Glomerular visceral epithelial cell (primary cell): ENCODE measurements around the gene TNFRSF13B.
"Not testable (repeated sequence)": the region's sequence is repeated elsewhere in the genome, so short reads cannot be mapped to it uniquely, and the experiment has no call there.

Source experiments
- DNase-seq: peaks from one replicate; pipeline ENCODE4 v3.0.0-alpha.2; 2016; ENCODE audit errors: extremely low spot score

The TNFRSF13B gene

DNA sequence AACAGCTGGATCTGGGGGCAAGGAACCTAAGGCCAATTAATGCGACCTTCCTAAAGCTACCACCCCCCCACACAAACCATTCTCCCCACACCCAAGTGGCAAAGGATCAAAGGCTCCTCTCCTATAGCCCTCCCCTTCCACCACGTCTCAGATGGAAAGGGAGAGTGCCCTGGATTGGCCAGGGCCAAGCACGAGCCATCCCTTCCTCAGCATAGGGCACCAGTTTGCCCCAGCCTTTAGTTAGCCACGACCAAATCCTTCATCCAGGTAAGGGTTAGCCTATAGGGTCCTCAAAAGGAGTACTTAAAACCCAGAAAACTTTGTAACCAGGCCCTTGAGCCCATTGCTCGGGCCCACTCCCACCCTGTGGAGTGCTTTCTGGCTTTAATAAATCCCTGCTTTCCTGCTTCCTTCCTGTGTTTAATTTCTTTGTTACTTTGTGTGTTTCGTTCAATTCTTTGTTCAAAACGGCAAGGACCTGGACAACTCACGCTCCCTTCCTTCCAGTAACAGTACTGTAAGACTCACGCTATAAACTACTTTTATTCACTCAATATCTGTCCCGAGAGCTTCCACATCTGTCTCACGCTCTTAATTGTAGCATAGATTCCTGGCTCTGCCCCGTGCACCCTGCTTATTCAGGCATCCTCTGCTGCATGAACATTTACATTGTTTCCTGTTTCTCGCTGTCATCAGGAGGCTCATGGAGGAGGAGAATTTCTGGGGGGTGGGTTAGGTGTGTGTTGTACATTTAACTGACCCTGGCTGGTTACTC lies 62.3 kb downstream of the TNFRSF13B start:
- DNase-seq, result no peak

DNA sequence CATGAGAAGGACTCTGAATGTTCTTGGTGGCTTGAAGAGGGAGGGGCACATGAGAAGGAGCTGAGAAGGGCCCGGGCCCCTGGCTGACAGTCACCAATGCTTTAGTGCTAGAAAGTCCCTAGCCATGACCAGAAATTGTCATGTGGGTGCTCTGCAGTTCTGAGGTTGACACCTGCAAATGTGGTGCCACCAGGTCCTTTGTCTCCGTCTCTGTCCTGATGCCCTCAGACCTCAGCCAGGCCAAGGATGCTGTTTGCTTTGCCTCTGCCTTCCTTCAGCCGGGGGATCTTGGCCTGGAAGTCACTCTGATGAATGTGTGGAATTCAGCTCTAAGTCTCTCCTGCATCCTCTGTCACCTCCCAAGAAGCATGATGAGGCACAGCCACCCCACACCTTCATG lies 63.6 kb downstream of the TNFRSF13B start:
- DNase-seq, result no peak

DNA sequence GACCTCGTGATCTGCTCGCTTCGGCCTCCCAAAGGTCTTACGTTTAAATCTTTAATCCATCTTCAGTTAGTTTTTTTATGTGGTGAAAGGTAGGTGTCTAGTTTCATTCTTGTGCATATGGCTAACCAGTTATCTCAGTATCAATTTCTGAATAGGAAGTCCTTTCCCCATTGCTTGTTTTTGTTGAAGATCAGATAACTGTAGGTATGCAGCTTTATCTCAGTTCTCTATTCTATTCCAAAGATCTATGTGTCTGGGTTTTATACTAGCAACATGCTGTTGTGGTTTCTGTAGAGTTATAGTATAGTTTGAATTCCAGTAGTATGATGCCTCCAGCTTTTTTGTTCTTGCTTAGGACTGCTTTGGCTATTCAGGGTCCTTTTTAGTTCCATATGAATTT lies 65.2 kb downstream of the TNFRSF13B start:
- no peak for DNase-seq

DNA sequence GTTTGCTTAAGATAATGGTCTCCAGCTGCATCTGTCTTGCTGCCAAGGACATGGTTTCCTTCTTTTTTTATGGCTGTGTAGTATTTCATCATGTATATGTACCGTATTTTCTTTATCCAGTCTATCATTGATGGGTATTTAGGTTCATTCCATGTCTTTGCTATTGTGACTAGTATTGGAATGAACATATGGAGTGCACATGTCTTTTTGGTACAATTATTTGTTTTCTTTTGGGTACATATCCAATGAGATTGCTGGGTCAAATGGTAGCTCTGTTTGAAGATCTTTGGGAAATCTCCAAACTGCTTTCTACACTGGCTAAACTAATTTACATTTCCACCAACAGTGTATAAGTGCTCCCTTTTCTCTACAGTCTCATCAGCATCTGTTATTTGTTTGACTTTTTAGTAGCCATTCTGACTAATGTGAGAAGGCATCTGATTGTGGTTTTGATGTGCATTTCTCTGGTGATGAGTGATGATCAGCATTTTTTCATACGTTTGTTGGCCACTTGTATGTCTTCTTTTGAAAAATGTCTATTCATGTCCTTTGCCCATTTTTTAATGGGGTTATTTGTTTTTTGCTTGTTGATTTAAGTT lies 66.2 kb downstream of the TNFRSF13B start:
- DNase-seq, result peak; percentile 47

DNA sequence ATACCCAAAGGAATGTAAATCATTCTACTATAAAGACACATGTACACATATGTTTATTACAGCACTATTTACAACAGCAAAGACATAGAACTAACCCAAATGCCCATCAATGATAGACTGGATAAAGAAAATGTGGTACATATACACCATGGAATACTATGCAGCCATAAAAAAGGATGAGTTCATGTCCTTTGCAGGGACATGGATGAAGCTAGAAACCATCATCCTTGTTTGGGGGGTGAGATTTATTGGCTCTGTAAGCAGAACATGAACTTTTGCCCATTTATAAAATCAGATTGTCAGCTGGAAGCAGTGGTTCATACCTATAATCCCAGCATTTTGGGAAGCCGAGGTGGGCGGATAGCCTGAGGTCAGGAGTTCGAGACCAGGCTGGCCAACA lies 68.8 kb downstream of the TNFRSF13B start:
- DNase-seq, result not testable (repeated sequence)

DNA sequence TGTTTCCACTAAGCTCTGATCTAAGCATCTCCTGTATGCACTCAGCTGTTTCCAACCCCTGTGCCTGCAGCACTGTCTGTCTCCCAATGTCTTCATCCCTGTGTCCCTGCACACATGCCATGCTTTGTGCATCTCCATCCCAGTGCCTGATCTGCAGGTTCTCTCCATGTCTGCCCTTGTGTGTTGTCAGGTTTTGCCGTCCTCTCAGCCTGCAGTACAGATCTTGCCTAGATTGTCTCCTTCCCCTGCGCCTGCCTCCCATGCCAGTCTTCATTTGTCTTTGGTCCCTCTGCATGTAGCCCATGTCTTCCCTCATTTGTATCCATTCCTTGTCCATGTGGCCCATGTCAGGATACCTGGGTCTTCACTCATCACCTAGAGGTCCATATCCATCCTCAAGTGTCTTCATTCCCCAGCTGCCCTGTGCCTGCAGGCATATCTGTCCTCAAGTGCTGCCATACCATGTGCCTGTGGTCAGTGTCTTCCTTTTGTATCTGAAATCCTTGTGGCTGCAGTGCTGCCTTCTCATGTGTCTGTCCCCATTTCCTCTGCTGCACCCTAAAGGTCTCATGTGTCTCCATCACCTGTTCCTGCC lies 71.5 kb downstream of the TNFRSF13B start:
- DNase-seq, result no peak

DNA sequence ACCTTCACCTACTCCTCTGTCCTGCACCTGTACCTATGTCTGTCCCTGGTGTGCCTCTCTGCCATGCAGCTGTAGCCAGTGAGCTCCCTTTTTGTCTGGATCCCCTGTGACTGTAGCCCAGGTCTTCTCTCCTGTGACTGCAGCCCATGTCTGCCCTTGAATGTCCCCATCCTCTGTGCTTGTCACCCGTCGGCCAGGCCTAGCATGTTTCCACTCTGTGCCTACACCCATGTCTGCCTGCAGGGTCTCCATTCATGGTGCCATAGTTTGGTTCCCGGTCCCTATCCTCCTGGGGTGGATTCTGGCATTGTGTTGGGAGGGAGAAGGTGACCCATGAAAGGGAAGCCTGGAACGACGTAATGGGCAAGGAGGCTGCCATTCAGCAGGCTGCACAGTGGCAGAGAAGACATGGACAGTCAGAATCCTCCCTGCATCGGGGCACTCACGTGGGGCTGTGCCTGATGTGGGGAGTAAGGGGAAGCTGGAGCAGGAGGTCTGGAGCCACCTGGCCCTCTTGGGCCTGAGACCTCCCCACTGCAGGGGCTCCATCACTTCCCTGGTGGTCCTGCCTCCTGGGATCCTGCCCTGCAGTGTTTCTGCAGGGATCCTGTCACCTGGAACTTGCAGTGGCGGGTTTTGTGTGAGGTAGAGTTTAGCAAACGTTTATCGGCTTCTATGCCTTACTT lies 74.6 kb downstream of the TNFRSF13B start:
- DNase-seq, result not testable (repeated sequence)

DNA sequence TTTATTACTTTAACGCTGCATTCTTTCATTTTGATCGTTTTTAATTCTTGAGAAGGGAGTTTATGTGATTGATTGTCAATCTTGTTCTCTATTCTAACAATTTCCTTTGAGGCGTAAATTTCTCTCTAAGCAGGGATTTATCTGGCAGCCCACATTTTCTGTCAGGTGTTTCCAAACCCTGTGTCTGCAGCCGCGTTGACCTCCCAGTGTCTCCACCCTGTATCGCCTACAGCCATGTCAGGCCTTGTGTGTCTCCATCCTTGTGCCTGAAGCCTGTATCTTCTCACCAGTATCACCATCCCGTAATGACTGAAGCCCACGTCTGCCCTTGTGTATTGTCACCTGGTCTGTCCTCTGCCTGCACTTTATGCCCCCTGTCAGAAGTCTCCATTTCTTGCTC lies 75.7 kb downstream of the TNFRSF13B start:
- not testable (repeated sequence) for DNase-seq

DNA sequence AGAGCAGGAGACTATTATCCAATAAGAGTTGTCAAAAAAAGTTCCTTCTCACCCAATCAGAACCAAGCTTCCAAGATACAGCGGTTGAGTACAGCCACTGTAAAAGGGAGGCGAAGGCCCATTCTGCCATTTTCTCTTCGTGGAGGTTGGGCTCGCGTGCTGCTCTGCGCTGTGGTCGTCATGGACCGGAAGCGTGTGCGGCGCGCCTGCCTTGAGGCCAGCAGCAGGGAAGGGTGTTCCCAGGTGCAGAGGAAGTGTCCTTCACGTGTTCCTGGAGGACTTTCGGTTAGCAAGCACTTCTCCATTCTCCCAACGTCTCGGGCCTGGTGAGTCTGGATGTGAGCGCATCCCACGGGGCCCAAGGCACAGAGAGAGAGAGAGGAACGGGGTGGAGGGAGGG lies 78.4 kb downstream of the TNFRSF13B start:
- DNase-seq, result not testable (repeated sequence)

DNA sequence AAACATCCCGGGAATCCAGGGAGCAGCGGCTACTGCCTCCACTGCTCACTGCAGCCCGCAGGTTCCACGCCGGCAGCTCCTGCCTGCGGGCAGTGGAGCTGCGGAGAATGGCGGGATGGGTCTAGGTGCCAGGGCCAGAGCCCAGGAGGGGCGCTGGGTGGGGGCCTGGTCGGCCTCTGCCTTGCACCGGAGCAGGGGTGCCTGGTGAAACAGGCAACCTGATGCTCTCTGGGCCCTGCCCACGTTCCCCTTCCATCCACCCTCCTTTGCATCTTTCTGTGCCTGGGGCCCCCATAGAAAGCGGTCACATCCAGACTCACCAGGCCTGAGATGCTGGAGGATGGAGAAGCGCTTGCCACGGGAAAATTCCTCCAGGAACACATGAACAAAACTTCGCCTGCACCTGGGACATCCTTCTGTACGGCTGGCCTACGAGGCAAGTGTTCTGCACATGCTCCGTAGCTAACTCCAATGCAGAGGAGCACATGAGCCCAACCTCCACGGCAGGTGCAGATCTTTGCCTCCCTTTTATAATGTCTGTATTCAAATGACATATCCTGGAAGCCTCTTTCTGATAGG lies 79.0 kb downstream of the TNFRSF13B start:
- not testable (repeated sequence) for DNase-seq

DNA sequence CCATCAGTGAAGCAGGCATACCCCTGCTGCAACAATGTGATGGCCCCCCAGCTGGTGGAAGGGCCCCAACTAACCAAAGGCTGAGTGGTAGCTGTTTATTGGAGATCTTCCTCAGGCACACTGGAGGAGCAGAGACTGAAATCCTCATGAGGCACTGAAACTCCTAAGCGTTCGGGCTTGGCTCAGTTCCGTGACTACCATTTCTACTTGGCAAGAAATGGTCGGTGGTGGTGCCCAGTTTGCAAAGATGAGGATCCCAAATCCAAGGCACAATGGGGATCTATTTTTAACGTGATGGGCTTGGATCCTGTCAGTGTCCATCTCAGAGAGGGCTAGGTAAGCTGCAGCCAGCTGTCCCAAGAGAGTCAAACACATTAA lies 82.8 kb downstream of the TNFRSF13B start:
- DNase-seq, result no peak
